HepG2 (cell line): ENCODE measurements around the gene HSPA1B. TPM values are rescaled to one million over a fixed set of nuclear protein-coding genes. Genes with fewer than 3 reads are reported as not detected.
A peak's percentile ranks its signal among the peaks of the same experiment; 100 is the strongest.

Experiments used
- ATM ChIP-seq: fragments of 450-650 bp; IDR thresholded peaks from 2 replicates; pipeline ENCODE4 v1.7.1; 2017; ENCODE audit warnings: mild to moderate bottlenecking, borderline replicate concordance
- FOXC1 ChIP-seq: sonication (generic); formaldehyde crosslinking; IDR thresholded peaks from 2 replicates; pipeline ENCODE4 v1.8.0; 2022; ENCODE audit warnings: mild to moderate bottlenecking, missing genetic modification reagents, borderline replicate concordance
- GTF3A ChIP-seq: sonication (generic); formaldehyde crosslinking; conservative IDR thresholded peaks from 2 replicates; pipeline ENCODE4 v1.4.0; 2020; ENCODE audit warnings: mild to moderate bottlenecking, missing genetic modification reagents
- HNF4A ChIP-seq: sonication (generic); formaldehyde crosslinking; IDR thresholded peaks from 2 replicates; pipeline ENCODE4 v1.4.0; 2020; ENCODE audit warnings: missing genetic modification reagents
- JUN ChIP-seq: sonication (generic); formaldehyde crosslinking; IDR thresholded peaks from 2 replicates; pipeline ENCODE4 v1.4.0; 2020; ENCODE audit warnings: mild to moderate bottlenecking, missing genetic modification reagents
- MTA3 ChIP-seq: sonication (generic); formaldehyde crosslinking; IDR thresholded peaks from 2 replicates; pipeline ENCODE4 v1.4.0; 2020; ENCODE audit warnings: missing genetic modification reagents
- NAIF1 ChIP-seq: sonication (generic); formaldehyde crosslinking; IDR thresholded peaks from 2 replicates; pipeline ENCODE4 v1.5.0; 2020; ENCODE audit warnings: mild to moderate bottlenecking, missing genetic modification reagents, borderline replicate concordance
- PHB2 ChIP-seq: fragments of 450-650 bp; IDR thresholded peaks from 2 replicates; pipeline ENCODE4 v1.6.1; 2018; ENCODE audit not compliant: partially characterized antibody
- POLR2G ChIP-seq: fragments of 200-400 bp; formaldehyde crosslinking; IDR thresholded peaks from 2 replicates; pipeline ENCODE4 v1.6.1; 2018; ENCODE audit warnings: mild to moderate bottlenecking, low read depth, low read length, moderate library complexity
- SMAD9 ChIP-seq: sonication (generic); formaldehyde crosslinking; IDR thresholded peaks from 2 replicates; pipeline ENCODE4 v1.5.1; 2020; ENCODE audit warnings: mild to moderate bottlenecking, missing genetic modification reagents
- SOX13 ChIP-seq, 3 experiments: fragments of 450-650 bp in 1 of 3; sonication (generic) in 1 of 3; formaldehyde crosslinking in 1 of 3; IDR thresholded peaks in 2 of 3; conservative IDR thresholded peaks in 1 of 3; 2 replicates each; pipeline versions ENCODE4 v1.5.0 to v1.6.1; 2016 to 2020; ENCODE audit warnings: antibody characterized with exemption in 1 of 3, mild to moderate bottlenecking in 1 of 3, missing compliant biosample characterization in 1 of 3, missing genetic modification reagents in 1 of 3, moderate library complexity in 1 of 3
- ZKSCAN1 ChIP-seq: fragments of 150-350 bp; IDR thresholded peaks from 2 replicates; pipeline ENCODE4 v1.6.1; 2014; ENCODE audit warnings: low read length
- ZNF253 ChIP-seq: sonication (generic); formaldehyde crosslinking; IDR thresholded peaks from 2 replicates; pipeline ENCODE4 v1.8.0; 2022; ENCODE audit warnings: mild to moderate bottlenecking, missing genetic modification reagents, borderline replicate concordance
- ZNF256 ChIP-seq: sonication (generic); formaldehyde crosslinking; conservative IDR thresholded peaks from 2 replicates; pipeline ENCODE4 v1.4.0; 2020; ENCODE audit warnings: missing genetic modification reagents
- ZNF3 ChIP-seq: IDR thresholded peaks from 2 replicates; pipeline ENCODE4 v1.7.0; 2017; ENCODE audit warnings: inconsistent platforms
- ZNF326 ChIP-seq: sonication (generic); formaldehyde crosslinking; IDR thresholded peaks from 2 replicates; pipeline ENCODE4 v1.4.0; 2020; ENCODE audit warnings: missing genetic modification reagents, borderline replicate concordance
- ZNF446 ChIP-seq: sonication (generic); formaldehyde crosslinking; IDR thresholded peaks from 2 replicates; pipeline ENCODE4 v1.5.0; 2020; ENCODE audit warnings: mild to moderate bottlenecking, missing genetic modification reagents
- polyA plus RNA-seq, 8 experiments: library from polyadenylated mRNA; depleted of rRNA in 3 of 8; stranded (reverse) in 7 of 8; unstranded in 1 of 8; fragments of >200 nt; fragmentation: Illumina TruSeq in 4 of 8; extraction: Trizol in 4 of 8; gene quantifications; 2 replicates each; pipeline versions ENCODE4 v1.2.1 to v1.2.3, GENCODE V29; 2011 to 2016; ENCODE audit warnings: low read depth in 4 of 8, missing spikeins in 1 of 8, mixed read lengths in 1 of 8; ENCODE audit not compliant: insufficient read depth in 1 of 8
- total RNA-seq, 5 experiments: library from RNA; depleted of rRNA; stranded (reverse); fragments of >200 nt; fragmentation: Illumina TruSeq; extraction: Trizol; gene quantifications; 2 replicates each; pipeline ENCODE4 v1.2.3, GENCODE V29; 2016; ENCODE audit warnings: low read depth in 1 of 5
- TF ChIP-seq, protein P1 (sequence below): IDR thresholded peaks from 2 replicates; pipeline ENCODE4 v1.6.1; 2016; ENCODE audit warnings: control low read depth
- TF ChIP-seq, protein P2 (sequence below): sonication (generic); formaldehyde crosslinking; IDR thresholded peaks from 2 replicates; pipeline ENCODE4 v1.4.0; 2020; ENCODE audit warnings: missing genetic modification reagents, borderline replicate concordance
- TF ChIP-seq, protein P3 (sequence below): sonication (generic); formaldehyde crosslinking; IDR thresholded peaks from 2 replicates; pipeline ENCODE4 v1.4.0; 2020; ENCODE audit warnings: missing genetic modification reagents, borderline replicate concordance
- TF ChIP-seq, protein P4 (sequence below): sonication (generic); formaldehyde crosslinking; IDR thresholded peaks from 2 replicates; pipeline ENCODE4 v1.8.1; 2023; ENCODE audit warnings: missing genetic modification reagents, inconsistent platforms, borderline replicate concordance

The HSPA1B gene
- total and polyA plus RNA-seq, 2 of the 13 experiments (the other 11 are each of a cell fraction or from before 2014, with no cell fraction given): 26.0 to 186 TPM

DNA sequence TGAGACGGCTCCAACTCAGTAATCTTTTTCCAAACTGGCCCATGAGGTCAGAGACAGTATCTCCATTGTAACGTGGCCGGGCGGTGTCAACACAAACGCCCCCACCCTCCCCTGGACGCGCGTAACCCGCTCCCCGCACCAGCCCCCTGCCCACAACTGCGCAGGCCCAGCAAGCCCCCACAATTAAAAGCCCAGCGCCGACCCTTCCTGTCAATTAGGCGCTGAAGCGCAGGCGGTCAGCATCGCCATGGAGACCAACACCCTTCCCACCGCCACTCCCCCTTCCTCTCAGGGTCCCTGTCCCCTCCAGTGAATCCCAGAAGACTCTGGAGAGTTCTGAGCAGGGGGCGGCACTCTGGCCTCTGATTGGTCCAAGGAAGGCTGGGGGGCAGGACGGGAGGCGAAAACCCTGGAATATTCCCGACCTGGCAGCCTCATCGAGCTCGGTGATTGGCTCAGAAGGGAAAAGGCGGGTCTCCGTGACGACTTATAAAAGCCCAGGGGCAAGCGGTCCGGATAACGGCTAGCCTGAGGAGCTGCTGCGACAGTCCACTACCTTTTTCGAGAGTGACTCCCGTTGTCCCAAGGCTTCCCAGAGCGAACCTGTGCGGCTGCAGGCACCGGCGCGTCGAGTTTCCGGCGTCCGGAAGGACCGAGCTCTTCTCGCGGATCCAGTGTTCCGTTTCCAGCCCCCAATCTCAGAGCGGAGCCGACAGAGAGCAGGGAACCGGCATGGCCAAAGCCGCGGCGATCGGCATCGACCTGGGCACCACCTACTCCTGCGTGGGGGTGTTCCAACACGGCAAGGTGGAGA is 12.3 kb upstream of the HSPA1B start, which contains the start of the genes HSPA1A and HSPA1L (continued):
- TF ChIP-seq FOXC1 (CRISPR knock-in tag): peak; percentile 37; the same call in 1 of the 2 replicates
- TF ChIP-seq PHB2: no peak
- 0 out of 2 replicates have a peak, but pooled peaks have one; percentile 42 for TF ChIP-seq SMAD9 (CRISPR knock-in tag)
- TF ChIP-seq, protein P1, sequence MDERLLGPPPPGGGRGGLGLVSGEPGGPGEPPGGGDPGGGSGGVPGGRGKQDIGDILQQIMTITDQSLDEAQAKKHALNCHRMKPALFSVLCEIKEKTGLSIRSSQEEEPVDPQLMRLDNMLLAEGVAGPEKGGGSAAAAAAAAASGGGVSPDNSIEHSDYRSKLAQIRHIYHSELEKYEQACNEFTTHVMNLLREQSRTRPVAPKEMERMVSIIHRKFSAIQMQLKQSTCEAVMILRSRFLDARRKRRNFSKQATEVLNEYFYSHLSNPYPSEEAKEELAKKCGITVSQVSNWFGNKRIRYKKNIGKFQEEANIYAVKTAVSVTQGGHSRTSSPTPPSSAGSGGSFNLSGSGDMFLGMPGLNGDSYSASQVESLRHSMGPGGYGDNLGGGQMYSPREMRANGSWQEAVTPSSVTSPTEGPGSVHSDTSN: no peak
- TF ChIP-seq, protein P2, sequence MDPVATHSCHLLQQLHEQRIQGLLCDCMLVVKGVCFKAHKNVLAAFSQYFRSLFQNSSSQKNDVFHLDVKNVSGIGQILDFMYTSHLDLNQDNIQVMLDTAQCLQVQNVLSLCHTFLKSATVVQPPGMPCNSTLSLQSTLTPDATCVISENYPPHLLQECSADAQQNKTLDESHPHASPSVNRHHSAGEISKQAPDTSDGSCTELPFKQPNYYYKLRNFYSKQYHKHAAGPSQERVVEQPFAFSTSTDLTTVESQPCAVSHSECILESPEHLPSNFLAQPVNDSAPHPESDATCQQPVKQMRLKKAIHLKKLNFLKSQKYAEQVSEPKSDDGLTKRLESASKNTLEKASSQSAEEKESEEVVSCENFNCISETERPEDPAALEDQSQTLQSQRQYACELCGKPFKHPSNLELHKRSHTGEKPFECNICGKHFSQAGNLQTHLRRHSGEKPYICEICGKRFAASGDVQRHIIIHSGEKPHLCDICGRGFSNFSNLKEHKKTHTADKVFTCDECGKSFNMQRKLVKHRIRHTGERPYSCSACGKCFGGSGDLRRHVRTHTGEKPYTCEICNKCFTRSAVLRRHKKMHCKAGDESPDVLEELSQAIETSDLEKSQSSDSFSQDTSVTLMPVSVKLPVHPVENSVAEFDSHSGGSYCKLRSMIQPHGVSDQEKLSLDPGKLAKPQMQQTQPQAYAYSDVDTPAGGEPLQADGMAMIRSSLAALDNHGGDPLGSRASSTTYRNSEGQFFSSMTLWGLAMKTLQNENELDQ: no peak
- no peak for TF ChIP-seq ZNF446
- TF ChIP-seq, protein P3, sequence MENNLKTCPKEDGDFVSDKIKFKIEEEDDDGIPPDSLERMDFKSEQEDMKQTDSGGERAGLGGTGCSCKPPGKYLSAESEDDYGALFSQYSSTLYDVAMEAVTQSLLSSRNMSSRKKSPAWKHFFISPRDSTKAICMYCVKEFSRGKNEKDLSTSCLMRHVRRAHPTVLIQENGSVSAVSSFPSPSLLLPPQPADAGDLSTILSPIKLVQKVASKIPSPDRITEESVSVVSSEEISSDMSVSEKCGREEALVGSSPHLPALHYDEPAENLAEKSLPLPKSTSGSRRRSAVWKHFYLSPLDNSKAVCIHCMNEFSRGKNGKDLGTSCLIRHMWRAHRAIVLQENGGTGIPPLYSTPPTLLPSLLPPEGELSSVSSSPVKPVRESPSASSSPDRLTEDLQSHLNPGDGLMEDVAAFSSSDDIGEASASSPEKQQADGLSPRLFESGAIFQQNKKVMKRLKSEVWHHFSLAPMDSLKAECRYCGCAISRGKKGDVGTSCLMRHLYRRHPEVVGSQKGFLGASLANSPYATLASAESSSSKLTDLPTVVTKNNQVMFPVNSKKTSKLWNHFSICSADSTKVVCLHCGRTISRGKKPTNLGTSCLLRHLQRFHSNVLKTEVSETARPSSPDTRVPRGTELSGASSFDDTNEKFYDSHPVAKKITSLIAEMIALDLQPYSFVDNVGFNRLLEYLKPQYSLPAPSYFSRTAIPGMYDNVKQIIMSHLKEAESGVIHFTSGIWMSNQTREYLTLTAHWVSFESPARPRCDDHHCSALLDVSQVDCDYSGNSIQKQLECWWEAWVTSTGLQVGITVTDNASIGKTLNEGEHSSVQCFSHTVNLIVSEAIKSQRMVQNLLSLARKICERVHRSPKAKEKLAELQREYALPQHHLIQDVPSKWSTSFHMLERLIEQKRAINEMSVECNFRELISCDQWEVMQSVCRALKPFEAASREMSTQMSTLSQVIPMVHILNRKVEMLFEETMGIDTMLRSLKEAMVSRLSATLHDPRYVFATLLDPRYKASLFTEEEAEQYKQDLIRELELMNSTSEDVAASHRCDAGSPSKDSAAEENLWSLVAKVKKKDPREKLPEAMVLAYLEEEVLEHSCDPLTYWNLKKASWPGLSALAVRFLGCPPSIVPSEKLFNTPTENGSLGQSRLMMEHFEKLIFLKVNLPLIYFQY: peak; percentile 34; the same call in 1 of the 2 replicates
- 0 out of 2 replicates have a peak, but pooled peaks have one; percentile 39 for TF ChIP-seq SOX13 (IDR thresholded peaks at IDR 0.05)
- no peak for TF ChIP-seq SOX13 (CRISPR knock-in tag; conservative IDR thresholded peaks at IDR 0.05 in 1 of 2, IDR thresholded peaks at IDR 0.05 in 1 of 2)
- no peak for TF ChIP-seq MTA3
- TF ChIP-seq ZKSCAN1: no peak
- no peak for TF ChIP-seq JUN
- no peak for TF ChIP-seq ATM
- TF ChIP-seq ZNF3 (CRISPR knock-in tag): no peak
- no peak for TF ChIP-seq HNF4A (CRISPR knock-in tag)
- TF ChIP-seq NAIF1 (CRISPR knock-in tag): no peak
- TF ChIP-seq POLR2G: peak; percentile 99
- no peak for TF ChIP-seq ZNF256 (CRISPR knock-in tag)
- TF ChIP-seq, protein P4, sequence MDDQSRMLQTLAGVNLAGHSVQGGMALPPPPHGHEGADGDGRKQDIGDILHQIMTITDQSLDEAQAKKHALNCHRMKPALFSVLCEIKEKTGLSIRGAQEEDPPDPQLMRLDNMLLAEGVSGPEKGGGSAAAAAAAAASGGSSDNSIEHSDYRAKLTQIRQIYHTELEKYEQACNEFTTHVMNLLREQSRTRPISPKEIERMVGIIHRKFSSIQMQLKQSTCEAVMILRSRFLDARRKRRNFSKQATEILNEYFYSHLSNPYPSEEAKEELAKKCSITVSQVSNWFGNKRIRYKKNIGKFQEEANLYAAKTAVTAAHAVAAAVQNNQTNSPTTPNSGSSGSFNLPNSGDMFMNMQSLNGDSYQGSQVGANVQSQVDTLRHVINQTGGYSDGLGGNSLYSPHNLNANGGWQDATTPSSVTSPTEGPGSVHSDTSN (CRISPR knock-in tag): no peak
- TF ChIP-seq ZNF253 (CRISPR knock-in tag): peak; percentile 65; the same call in 1 of the 2 replicates
- TF ChIP-seq GTF3A (CRISPR knock-in tag): no peak
- no peak for TF ChIP-seq ZNF326 (CRISPR knock-in tag)
